Neural cell (in vitro differentiated cells): ENCODE measurements around the gene MAP6. TPM values are rescaled to one million over a fixed set of nuclear protein-coding genes. Genes with fewer than 3 reads are reported as not detected.

Source experiments
- H2AFZ ChIP-seq: fragments of 200-600, 300-800 bp; sonication (generic), shearing (Covaris generic); 2 replicates; pipeline ENCODE4 v1.6.0; 2014; ENCODE audit warnings: low read depth, mild to moderate bottlenecking, antibody characterized with exemption, low read length, moderate library complexity
- H3F3A ChIP-seq: fragments of 200-600 bp; shearing (Covaris generic); 2 replicates; pipeline ENCODE4 v1.6.1; 2016; ENCODE audit warnings: mild to moderate bottlenecking, moderate library complexity, mixed read lengths, antibody characterized with exemption, low read length; ENCODE audit not compliant: insufficient read depth, poor library complexity, severe bottlenecking
- H3K27ac ChIP-seq: fragments of 200-600, 300-800 bp; sonication (generic), shearing (Covaris generic); 2 replicates; pipeline ENCODE4 v1.5.1; 2014; ENCODE audit warnings: mild to moderate bottlenecking, low read length, moderate library complexity
- H3K27me3 ChIP-seq: fragments of 300-800, 200-600 bp; sonication (generic), shearing (Covaris generic); 2 replicates; pipeline ENCODE4 v1.6.0; 2014; ENCODE audit warnings: mild to moderate bottlenecking, low read depth, low read length, moderate library complexity; ENCODE audit not compliant: insufficient read depth
- H3K36me3 ChIP-seq: fragments of 300-800, 200-600 bp; sonication (generic), shearing (Covaris generic); 2 replicates; pipeline ENCODE4 v1.5.1; 2014; ENCODE audit warnings: mild to moderate bottlenecking, antibody characterized with exemption, low read length, moderate library complexity; ENCODE audit not compliant: insufficient read depth
- H3K4me2 ChIP-seq: fragments of 300-800, 200-600 bp; sonication (generic), shearing (Covaris generic); 2 replicates; pipeline ENCODE4 v1.6.0; 2014; ENCODE audit warnings: mild to moderate bottlenecking, low read length
- H3K4me3 ChIP-seq: fragments of 300-800, 200-600 bp; sonication (generic), shearing (Covaris generic); 2 replicates; pipeline ENCODE4 v1.5.1; 2014; ENCODE audit warnings: mild to moderate bottlenecking, low read length, moderate library complexity
- H3K79me2 ChIP-seq: fragments of 200-600 bp; shearing (Covaris generic); replicated peaks from 2 replicates; pipeline ENCODE4 v1.6.0; 2014; ENCODE audit warnings: mild to moderate bottlenecking, low read length, moderate library complexity; ENCODE audit not compliant: insufficient read depth
- H3K9ac ChIP-seq: fragments of 300-800, 200-600 bp; sonication (generic), shearing (Covaris generic); 2 replicates; pipeline ENCODE4 v1.6.1; 2016; ENCODE audit warnings: mild to moderate bottlenecking, low read length, mixed read lengths
- H3K9me2 ChIP-seq: fragments of 200-600 bp; shearing (Covaris generic); 2 replicates; pipeline ENCODE4 v1.6.1; 2016; ENCODE audit warnings: mild to moderate bottlenecking, low read length, mixed read lengths; ENCODE audit not compliant: insufficient read depth
- H3K9me3 ChIP-seq: fragments of 200-600, 300-800 bp; sonication (generic), shearing (Covaris generic); 2 replicates; pipeline ENCODE4 v1.6.1; 2016; ENCODE audit warnings: mild to moderate bottlenecking, mixed run types, low read length, moderate library complexity, mixed read lengths
- H4K20me1 ChIP-seq: fragments of 200-600 bp; shearing (Covaris generic); 2 replicates; pipeline ENCODE4 v1.6.1; 2016; ENCODE audit warnings: mild to moderate bottlenecking, mixed run types; ENCODE audit not compliant: insufficient read depth
- CTCF ChIP-seq: fragments of 450-650 bp; IDR thresholded peaks from 2 replicates; pipeline ENCODE4 v1.5.1; 2014; ENCODE audit warnings: antibody characterized with exemption, mild to moderate bottlenecking, moderate library complexity; ENCODE audit not compliant: poor library complexity, severe bottlenecking
- EP300 ChIP-seq: fragments of 450-650 bp; conservative IDR thresholded peaks from 2 replicates; pipeline ENCODE4 v1.6.1; 2014; ENCODE audit warnings: antibody characterized with exemption, mild to moderate bottlenecking, moderate library complexity; ENCODE audit not compliant: poor library complexity, severe bottlenecking
- EZH2 ChIP-seq: fragments of 200-600, 300-800 bp; shearing (Covaris generic), sonication (generic); IDR thresholded peaks from 2 replicates; pipeline ENCODE4 v1.6.1; 2014; ENCODE audit warnings: antibody characterized with exemption, low read length, borderline replicate concordance, mild to moderate bottlenecking; ENCODE audit not compliant: insufficient read depth, poor library complexity, severe bottlenecking
- MXI1 ChIP-seq: fragments of 450-650 bp; conservative IDR thresholded peaks from 2 replicates; pipeline ENCODE4 v1.6.1; 2014; ENCODE audit warnings: antibody characterized with exemption, mild to moderate bottlenecking; ENCODE audit not compliant: poor library complexity, severe bottlenecking
- POLR2AphosphoS5 ChIP-seq: IDR thresholded peaks from 2 replicates; pipeline ENCODE4 v1.6.1; 2012
- RAD21 ChIP-seq: fragments of 450-650 bp; conservative IDR thresholded peaks from 2 replicates; pipeline ENCODE4 v1.6.1; 2014; ENCODE audit warnings: antibody characterized with exemption, mild to moderate bottlenecking, moderate library complexity
- REST ChIP-seq: IDR thresholded peaks from 2 replicates; pipeline ENCODE4 v1.6.1; 2012; ENCODE audit warnings: borderline replicate concordance
- SMC3 ChIP-seq: fragments of 450-650 bp; conservative IDR thresholded peaks from 2 replicates; pipeline ENCODE4 v1.6.1; 2014; ENCODE audit warnings: antibody characterized with exemption, mild to moderate bottlenecking, moderate library complexity; ENCODE audit not compliant: poor library complexity
- TAF1 ChIP-seq: IDR thresholded peaks from 2 replicates; pipeline ENCODE4 v1.6.1; 2012; ENCODE audit warnings: low read depth
- polyA plus RNA-seq: library from polyadenylated mRNA; depleted of rRNA; stranded (reverse); fragments of >200 nt; gene quantifications from 2 replicates; pipeline ENCODE4 v1.2.3, GENCODE V29; 2014

The MAP6 gene
- polyA plus RNA-seq, 1 donor from 2014 or later: 178 TPM

GRCh38 chr11:75560644-75561043 lies 108.2 kb downstream of the MAP6 start:
- TF ChIP-seq MXI1: no peak
- no peak for TF ChIP-seq TAF1
- no peak for TF ChIP-seq SMC3
- no peak for TF ChIP-seq EP300
- no peak for TF ChIP-seq CTCF
- TF ChIP-seq EZH2: no peak
- TF ChIP-seq REST: no peak
- TF ChIP-seq RAD21: no peak
- no peak for TF ChIP-seq POLR2AphosphoS5
- no peaks in the 10 kb centered on the region for H3K79me2 ChIP-seq
- no peaks in the 10 kb centered on the region for H3K36me3 ChIP-seq
- no peak overlapping the region for H3K4me3 ChIP-seq
- no peak overlapping the region for H2AFZ ChIP-seq
- no peak overlapping the region for H3K4me2 ChIP-seq
- no peak overlapping the region for H3K27ac ChIP-seq
- H4K20me1 ChIP-seq: no peaks in the 10 kb centered on the region
- no peaks in the 10 kb centered on the region for H3K9me3 ChIP-seq
- no peaks in the 10 kb centered on the region for H3K27me3 ChIP-seq
- no peak overlapping the region for H3K9ac ChIP-seq
- no peaks in the 10 kb centered on the region for H3F3A ChIP-seq
- no peaks in the 10 kb centered on the region for H3K9me2 ChIP-seq

GRCh38 chr11:75558939-75559843 lies 109.6 kb downstream of the MAP6 start:
- no peak overlapping the region for H3K27ac ChIP-seq
- H3K4me3 ChIP-seq: no peak overlapping the region
- TF ChIP-seq SMC3 (no peak), EZH2 (no peak), CTCF (no peak), TAF1 (no peak), MXI1 (no peak), EP300 (no peak), REST (no peak), RAD21 (no peak), POLR2AphosphoS5 (no peak)
- no peak overlapping the region for H3K4me2 ChIP-seq
- H3K9ac ChIP-seq: no peak overlapping the region
- no peaks in the 10 kb centered on the region for H3K27me3 ChIP-seq
- H3K36me3 ChIP-seq: no peaks in the 10 kb centered on the region
- no peaks in the 10 kb centered on the region for H3K9me3 ChIP-seq
- no peaks in the 10 kb centered on the region for H3K79me2 ChIP-seq
- H3K9me2 ChIP-seq: no peaks in the 10 kb centered on the region
- H4K20me1 ChIP-seq: no peaks in the 10 kb centered on the region
- no peaks in the 10 kb centered on the region for H3F3A ChIP-seq
- no peak overlapping the region for H2AFZ ChIP-seq
